GM12872 (cell line): ENCODE measurements around the gene CDC42BPA.

ENCODE experiments used
- CTCF ChIP-seq: IDR thresholded peaks from 3 replicates; pipeline ENCODE4 v1.5.1; 2011; ENCODE audit warnings: low read depth, mild to moderate bottlenecking, low read length, moderate library complexity; ENCODE audit not compliant: insufficient read depth

Gene CDC42BPA

GRCh38 chr1:227357171-227357926, 39.1 kb upstream of the CDC42BPA start:
- no peak for TF ChIP-seq CTCF

- no peak for TF ChIP-seq CTCF
Observed at GRCh38 chr1:227356620-227357146, 38.4 kb upstream of the CDC42BPA start.

- no peak for TF ChIP-seq CTCF
Observed at GRCh38 chr1:227355542-227356245, 37.4 kb upstream of the CDC42BPA start.

GRCh38 chr1:227353186-227353585, 34.9 kb upstream of the CDC42BPA start:
- no peak for TF ChIP-seq CTCF

GRCh38 chr1:227351443-227351842, 33.2 kb upstream of the CDC42BPA start:
- TF ChIP-seq CTCF = no peak

GRCh38 chr1:227349967-227350366, 31.7 kb upstream of the CDC42BPA start:
- TF ChIP-seq CTCF = no peak

- TF ChIP-seq CTCF = no peak
Observed at GRCh38 chr1:227343727-227344551, 25.6 kb upstream of the CDC42BPA start.
